HG03060 (cell line): Measurements from ENCODE around the gene KANK4.

Experiments used
- ATAC-seq: cut with Tn5 transposase; IDR thresholded peaks from one replicate; pipeline ENCODE4 v1.9.1; 2021; ENCODE audit warnings: low read depth, moderate number of reproducible peaks; ENCODE audit not compliant: unreplicated experiment

Gene KANK4

GRCh38 chr1:62318756-62319544 lies at the start of gene KANK4:
Gene KANK4, minus strand, starts transcription at chr1:62319434. Its CDS starts 37,870 bp downstream, at chr1:62281564.
- no peak for ATAC-seq

GRCh38 chr1:62368989-62369388 lies 49.8 kb upstream of the KANK4 start:
- ATAC-seq, result no peak

DNA sequence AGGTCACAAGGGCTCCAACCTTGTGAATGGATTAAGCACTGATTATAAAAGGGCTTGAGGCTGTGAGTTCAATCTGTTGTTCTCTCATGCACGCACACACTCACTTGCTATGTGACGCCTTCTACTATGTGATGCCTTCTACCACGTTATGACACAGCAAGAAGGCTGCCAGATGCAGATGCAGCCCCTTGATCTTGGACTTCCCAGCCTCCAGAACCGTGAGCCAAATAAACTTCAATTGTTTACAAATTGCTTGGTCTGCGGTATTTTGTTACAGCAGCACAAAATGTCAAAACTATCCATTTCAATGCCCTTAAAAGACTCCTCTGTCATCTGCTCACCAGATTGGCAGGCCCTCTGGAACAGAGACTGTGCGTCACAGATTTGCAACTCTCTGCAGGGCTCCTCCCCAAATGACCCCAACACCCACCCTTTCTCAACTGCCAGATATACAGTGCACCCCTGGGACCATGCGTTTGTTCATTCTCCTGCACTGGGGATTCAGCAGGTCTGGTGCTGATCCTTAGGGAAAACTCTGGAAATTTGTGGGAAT lies 47.8 kb upstream of the KANK4 start:
- no peak for ATAC-seq

DNA sequence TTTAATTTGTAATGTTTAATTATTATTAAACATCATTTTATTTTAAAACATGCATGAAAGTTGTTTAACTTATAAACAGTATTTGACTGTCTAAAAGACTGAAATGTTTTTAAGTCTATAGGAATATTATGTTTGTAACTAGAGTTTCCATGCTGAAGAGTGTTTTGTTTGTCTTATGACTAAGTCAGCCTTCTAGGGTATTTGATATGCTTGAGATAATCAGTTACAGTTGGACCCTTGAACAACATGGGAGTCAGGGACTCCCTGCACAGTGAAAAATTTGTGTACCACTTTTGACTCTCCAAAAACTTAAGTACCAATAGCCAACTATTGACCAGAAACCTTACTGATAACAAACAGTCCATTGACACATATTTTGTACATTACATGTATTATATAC lies 45.5 kb upstream of the KANK4 start:
- ATAC-seq, result no peak

DNA sequence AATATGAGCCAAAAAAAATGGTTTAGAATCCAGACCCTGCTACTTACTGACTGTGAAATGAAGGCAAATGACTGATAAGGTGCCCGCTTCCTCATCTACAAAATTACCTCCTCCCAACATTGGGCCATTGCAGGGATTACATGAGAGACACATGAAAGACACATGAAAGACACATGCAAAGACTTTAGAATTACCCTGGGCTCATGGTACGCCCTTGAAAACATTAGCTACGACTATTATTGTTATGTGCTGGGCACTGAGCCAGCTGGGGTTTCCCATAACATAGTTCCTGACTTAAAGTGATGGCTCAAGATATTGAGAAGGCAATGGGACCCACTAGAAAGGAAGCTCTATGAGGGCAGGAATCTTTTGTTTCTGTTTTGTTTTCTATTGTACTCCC lies 43.7 kb upstream of the KANK4 start:
- no peak for ATAC-seq

GRCh38 chr1:62362061-62362917 lies 43.1 kb upstream of the KANK4 start:
- no peak for ATAC-seq

DNA sequence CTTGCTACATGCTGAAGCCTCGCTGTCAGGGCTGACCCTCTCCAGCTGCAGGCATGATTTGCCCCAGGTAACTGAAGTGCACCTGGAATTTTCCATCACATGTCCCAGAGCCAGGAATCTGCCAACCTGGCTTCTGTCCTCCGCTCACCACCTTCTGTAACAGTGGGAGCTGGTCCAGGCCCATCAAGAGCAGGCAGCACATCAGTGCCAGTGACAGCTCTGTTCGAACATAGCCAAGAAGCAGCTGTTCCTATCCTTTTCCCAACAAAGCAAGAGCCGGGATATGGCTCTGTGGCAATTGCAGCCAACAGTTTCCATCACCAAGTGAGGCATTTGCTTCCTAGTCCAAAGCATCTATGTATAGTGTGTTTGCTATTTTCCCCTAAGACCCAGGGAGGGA lies 42.2 kb upstream of the KANK4 start:
- no peak for ATAC-seq

GRCh38 chr1:62358665-62359373 lies 39.6 kb upstream of the KANK4 start:
- ATAC-seq, result no peak

GRCh38 chr1:62357916-62358315 lies 38.7 kb upstream of the KANK4 start:
- no peak for ATAC-seq

- ATAC-seq, result peak; percentile 37
Measured at GRCh38 chr1:62356257-62356835, 37.1 kb upstream of the KANK4 start.

DNA sequence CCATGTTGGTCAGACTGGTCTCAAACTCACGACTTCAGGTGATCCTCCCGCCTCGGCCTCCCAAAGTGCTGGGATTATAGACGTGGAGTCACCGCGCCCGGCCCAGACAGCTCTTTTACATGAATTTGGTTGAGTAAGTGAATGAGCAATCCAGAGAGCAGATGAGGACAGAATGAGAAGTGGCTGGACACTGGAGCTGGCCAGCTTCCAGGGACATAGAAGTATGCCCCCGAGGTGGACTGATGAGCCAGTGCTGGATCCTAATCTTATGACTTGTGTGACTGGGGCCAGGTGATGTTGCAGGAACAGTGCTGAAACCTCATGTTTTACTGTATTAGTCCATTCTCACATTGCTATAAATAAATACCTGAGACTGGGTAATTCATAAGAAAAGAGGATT lies 35.9 kb upstream of the KANK4 start:
- ATAC-seq, result no peak

- no peak for ATAC-seq
Measured at GRCh38 chr1:62353853-62354252, 34.6 kb upstream of the KANK4 start.

GRCh38 chr1:62352387-62352786 lies 33.2 kb upstream of the KANK4 start:
- no peak for ATAC-seq

DNA sequence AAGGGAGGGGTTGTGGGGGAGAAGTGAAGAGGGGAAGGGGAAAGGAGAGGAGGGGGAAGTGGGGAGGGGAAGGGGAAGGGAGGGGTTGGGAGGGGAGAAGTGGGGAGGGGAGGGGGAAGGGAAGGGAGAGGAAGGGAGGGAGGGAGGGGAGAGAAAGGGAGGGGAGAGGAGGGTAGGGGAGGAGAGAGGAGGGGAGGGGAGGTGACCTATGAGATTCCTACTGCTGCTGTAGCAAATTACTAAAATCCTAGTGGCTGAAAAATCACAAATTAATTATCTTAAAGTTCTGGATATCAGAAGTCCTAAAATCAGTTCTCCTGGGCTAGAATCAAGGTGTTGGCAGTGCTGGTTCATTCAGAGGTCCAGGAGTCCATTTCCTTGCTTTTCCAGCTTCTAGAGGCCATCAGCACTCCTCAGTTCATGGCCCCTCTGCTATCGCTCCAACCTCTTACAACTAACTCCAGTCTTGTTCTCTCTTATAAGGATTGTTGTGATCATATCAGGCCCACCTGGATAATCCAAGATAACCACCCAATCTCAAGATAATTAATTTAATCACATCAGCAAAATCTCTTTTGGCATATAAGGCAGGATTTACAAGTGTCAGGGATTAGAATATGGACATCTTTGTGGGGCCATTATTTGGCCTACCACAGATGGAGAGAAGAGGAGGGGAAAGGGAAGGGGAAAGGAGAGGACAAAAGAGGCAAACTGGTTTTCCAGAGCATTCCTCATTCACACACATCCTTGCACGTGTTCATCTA lies 30.4 kb upstream of the KANK4 start:
- no peak for ATAC-seq

DNA sequence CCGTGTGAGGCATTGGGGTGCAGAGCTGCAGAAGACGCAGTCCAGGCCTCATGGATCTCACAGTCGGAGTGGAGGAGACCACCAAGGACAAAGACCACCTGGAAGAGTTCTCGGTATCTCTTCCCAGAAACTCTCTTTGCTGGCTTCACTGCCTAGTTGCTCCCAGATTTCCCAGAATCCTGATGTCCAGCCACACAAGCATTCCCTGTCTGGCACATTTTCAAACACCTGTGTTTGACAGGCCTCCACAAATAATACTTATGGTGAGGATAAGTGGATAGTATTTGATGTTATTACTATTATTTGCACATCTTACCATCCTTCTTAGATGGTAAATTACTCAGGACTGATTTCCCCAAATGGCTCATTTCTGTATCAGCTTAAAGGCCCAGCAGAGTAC lies 27.7 kb upstream of the KANK4 start:
- ATAC-seq, result no peak

- no peak for ATAC-seq
Measured at GRCh38 chr1:62343911-62344310, 24.7 kb upstream of the KANK4 start.

GRCh38 chr1:62342270-62342669 lies 23.0 kb upstream of the KANK4 start:
- no peak for ATAC-seq

GRCh38 chr1:62341615-62342014 lies 22.4 kb upstream of the KANK4 start:
- no peak for ATAC-seq

- no peak for ATAC-seq
Measured at GRCh38 chr1:62341089-62341488, 21.9 kb upstream of the KANK4 start.
